ENCODE results near the gene NELL1.

The NELL1 gene

DNA sequence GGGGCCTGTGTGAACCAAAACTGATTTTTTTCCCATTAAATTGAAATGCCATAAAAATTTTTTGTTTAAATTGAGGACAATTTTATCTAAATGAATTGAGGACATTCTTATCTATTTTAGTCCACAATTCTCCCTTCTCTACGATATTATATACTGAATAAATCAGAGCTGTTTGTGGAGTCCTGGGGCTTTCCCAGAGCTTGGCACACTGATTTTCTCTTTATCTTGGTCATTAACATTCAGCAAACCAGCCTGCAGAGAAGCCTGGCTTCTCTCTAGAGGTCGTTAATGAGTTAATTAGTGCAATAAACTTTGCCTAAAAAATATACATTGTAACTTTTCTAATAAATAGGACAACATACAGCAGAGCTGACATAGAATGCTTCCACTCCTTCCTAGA is 615.7 kb downstream of the NELL1 start:
- Histone ChIP-seq H3K9me3 (ENCODE audit: low read length) (no peaks in the 10 kb centered on the region), H3K27ac (ENCODE audit: low read depth, low read length) (no peak overlapping the region), H3K9ac (ENCODE audit: low read length) (no peak overlapping the region), H3K4me3 (ENCODE audit: low read depth in 1 of 2, low read length in 2 of 2) (no peak overlapping the region), H3K36me3 (ENCODE audit: insufficient read depth, low read length) (no peaks in the 10 kb centered on the region), H3K27me3 (ENCODE audit: control insufficient read depth in 1 of 2, insufficient read depth in 2 of 2, low read length in 2 of 2) (no peaks in the 10 kb centered on the region), H3K4me1 (ENCODE audit: insufficient read depth, low read length) (no peaks in the 10 kb centered on the region)

GRCh38 chr11:21289686-21290085 is 620.3 kb downstream of the NELL1 start:
- Histone ChIP-seq H3K4me1 (ENCODE audit: insufficient read depth, low read length) (no peaks in the 10 kb centered on the region), H3K9ac (ENCODE audit: low read length) (no peak overlapping the region), H3K9me3 (ENCODE audit: low read length) (no peaks in the 10 kb centered on the region), H3K27me3 (ENCODE audit: control insufficient read depth in 1 of 2, insufficient read depth in 2 of 2, low read length in 2 of 2) (no peaks in the 10 kb centered on the region), H3K4me3 (ENCODE audit: low read depth in 1 of 2, low read length in 2 of 2) (no peak overlapping the region), H3K36me3 (ENCODE audit: insufficient read depth, low read length) (no peaks in the 10 kb centered on the region), H3K27ac (ENCODE audit: low read depth, low read length) (no peak overlapping the region)

DNA sequence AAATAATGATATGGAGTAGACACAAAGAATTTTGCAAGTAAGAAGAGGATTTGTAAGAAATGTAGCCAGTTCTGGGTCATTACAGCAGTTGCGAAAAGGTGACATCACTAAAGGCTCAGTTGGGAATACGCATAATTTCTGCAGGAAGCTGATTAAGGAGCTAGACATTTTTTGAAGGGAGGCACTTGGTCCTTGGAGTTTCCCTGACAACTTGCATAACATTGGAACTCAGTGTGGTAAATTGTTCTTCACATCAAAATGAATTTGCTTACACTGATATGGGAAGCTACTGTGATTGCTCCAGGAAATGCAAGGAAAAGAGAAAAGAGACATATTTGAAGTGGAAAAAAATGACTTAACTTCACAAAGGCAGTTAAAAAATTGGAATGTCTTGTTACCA is 626.1 kb downstream of the NELL1 start:
- no peaks in the 10 kb centered on the region for H3K27me3 ChIP-seq (ENCODE audit: control insufficient read depth in 1 of 2, insufficient read depth in 2 of 2, low read length in 2 of 2)
- no peak overlapping the region for H3K4me3 ChIP-seq (ENCODE audit: low read depth in 1 of 2, low read length in 2 of 2)
- no peak overlapping the region for H3K9ac ChIP-seq (ENCODE audit: low read length)
- no peaks in the 10 kb centered on the region for H3K36me3 ChIP-seq (ENCODE audit: insufficient read depth, low read length)
- no peaks in the 10 kb centered on the region for H3K4me1 ChIP-seq (ENCODE audit: insufficient read depth, low read length)
- H3K27ac ChIP-seq (ENCODE audit: low read depth, low read length) = no peak overlapping the region
- no peaks in the 10 kb centered on the region for H3K9me3 ChIP-seq (ENCODE audit: low read length)

- Histone ChIP-seq H3K9me3 (ENCODE audit: low read length) (no peaks in the 10 kb centered on the region), H3K4me1 (ENCODE audit: insufficient read depth, low read length) (no peaks in the 10 kb centered on the region), H3K36me3 (ENCODE audit: insufficient read depth, low read length) (no peaks in the 10 kb centered on the region), H3K27ac (ENCODE audit: low read depth, low read length) (no peak overlapping the region), H3K4me3 (ENCODE audit: low read depth in 1 of 2, low read length in 2 of 2) (no peak overlapping the region), H3K27me3 (ENCODE audit: control insufficient read depth in 1 of 2, insufficient read depth in 2 of 2, low read length in 2 of 2) (no peaks in the 10 kb centered on the region), H3K9ac (ENCODE audit: low read length) (no peak overlapping the region)
Measured at GRCh38 chr11:21301981-21302380, 632.6 kb downstream of the NELL1 start.

DNA sequence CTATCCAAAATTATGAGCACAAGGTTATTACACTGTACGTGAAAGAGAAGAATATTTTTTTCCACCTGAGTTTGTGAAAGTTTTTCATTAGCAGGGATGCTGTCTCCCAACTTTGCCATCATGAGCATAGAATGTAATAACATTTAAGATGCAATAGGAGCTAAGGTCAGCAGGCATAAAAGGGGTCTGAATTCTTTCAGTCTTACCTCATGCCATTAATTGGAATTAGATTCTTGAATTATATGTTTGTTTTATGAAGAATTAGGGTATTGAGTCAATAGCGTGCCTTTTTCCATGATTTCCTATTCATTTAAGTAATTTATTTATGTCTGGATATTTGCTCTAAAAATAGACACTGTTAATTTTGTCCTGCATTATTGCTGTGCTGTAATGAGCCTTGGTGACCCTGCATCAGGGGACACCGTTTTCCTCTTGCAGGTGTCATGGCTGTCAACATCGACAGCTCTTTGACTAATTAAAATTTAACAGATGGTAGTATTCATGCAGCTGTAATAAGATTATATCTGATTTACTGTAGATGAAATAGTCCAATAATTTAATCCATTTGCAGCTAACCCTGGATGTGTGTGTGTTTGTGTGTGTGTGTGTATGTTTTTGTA is 637.5 kb downstream of the NELL1 start:
- H3K4me1 ChIP-seq (ENCODE audit: insufficient read depth, low read length) = no peaks in the 10 kb centered on the region
- no peaks in the 10 kb centered on the region for H3K9me3 ChIP-seq (ENCODE audit: low read length)
- no peaks in the 10 kb centered on the region for H3K36me3 ChIP-seq (ENCODE audit: insufficient read depth, low read length)
- H3K9ac ChIP-seq (ENCODE audit: low read length) = no peak overlapping the region
- no peaks in the 10 kb centered on the region for H3K27me3 ChIP-seq (ENCODE audit: control insufficient read depth in 1 of 2, insufficient read depth in 2 of 2, low read length in 2 of 2)
- H3K27ac ChIP-seq (ENCODE audit: low read depth, low read length) = no peak overlapping the region
- H3K4me3 ChIP-seq (ENCODE audit: low read depth in 1 of 2, low read length in 2 of 2) = no peak overlapping the region

DNA sequence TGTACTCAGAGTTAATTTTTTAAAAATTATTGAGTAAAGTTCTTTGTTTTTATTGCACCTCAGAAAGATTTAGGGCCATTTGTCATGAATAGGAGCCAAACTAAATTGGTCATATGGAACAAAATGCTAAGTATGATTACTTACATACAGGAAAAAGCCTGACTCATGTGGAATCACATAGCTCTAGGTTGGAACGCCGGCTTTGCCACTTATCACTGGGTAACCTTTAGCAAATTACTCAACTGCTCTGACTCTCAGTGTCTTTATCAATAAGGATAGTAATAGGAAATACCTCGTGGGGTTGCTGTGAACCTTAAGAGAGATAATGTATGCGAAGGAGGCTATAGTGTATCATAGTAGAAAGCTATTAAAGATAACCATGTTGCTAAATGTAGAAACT is 638.5 kb downstream of the NELL1 start:
- Histone ChIP-seq H3K9ac (ENCODE audit: low read length) (no peak overlapping the region), H3K27me3 (ENCODE audit: control insufficient read depth in 1 of 2, insufficient read depth in 2 of 2, low read length in 2 of 2) (no peaks in the 10 kb centered on the region), H3K27ac (ENCODE audit: low read depth, low read length) (no peak overlapping the region), H3K4me1 (ENCODE audit: insufficient read depth, low read length) (no peaks in the 10 kb centered on the region), H3K36me3 (ENCODE audit: insufficient read depth, low read length) (no peaks in the 10 kb centered on the region), H3K4me3 (ENCODE audit: low read depth in 1 of 2, low read length in 2 of 2) (no peak overlapping the region), H3K9me3 (ENCODE audit: low read length) (no peaks in the 10 kb centered on the region)

DNA sequence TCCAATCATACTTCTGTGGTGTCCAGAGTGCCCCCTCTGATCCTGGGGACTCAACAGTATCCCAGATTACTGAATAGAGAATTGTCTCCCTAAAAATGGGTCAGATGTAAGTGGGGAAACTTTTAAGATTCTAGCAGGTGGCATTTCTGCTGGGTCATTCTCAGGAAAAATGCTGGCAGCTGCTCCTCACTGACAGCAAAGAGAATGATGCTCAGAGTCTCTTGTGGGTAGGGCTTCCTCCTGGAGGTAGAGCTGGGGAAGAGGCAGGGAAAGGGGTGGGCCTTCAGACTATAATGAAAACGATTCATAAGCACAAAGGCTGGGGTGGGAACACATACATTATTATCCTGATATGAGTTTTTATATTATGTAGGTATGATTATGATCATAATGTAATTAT is 647.2 kb downstream of the NELL1 start:
- H3K4me3 ChIP-seq (ENCODE audit: low read depth in 1 of 2, low read length in 2 of 2) = no peak overlapping the region

DNA sequence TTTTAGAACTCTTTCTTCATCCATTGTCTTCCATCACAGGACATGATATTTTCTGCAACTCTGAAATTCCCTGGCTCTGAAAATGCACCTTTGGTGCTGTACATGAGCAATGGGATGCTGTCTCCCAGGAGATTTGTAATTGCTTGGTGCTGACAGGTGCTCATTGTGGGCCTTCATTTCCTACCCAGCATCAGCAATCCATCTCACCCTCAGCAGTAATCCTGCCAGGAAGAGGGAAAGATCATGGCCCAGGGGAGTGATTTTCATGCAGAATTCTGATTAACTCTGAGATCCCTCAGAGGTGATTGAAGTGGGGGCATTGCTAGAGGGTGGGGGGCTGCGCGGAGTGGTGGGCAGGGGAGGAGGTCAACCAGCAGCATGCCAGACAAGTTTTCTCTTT is 651.7 kb downstream of the NELL1 start:
- no peak overlapping the region for H3K9ac ChIP-seq (ENCODE audit: low read length)
- H3K27ac ChIP-seq (ENCODE audit: low read depth, low read length) = no peak overlapping the region
- no peaks in the 10 kb centered on the region for H3K4me1 ChIP-seq (ENCODE audit: insufficient read depth, low read length)
- no peaks in the 10 kb centered on the region for H3K36me3 ChIP-seq (ENCODE audit: insufficient read depth, low read length)
- H3K9me3 ChIP-seq (ENCODE audit: low read length) = no peaks in the 10 kb centered on the region
- no peaks in the 10 kb centered on the region for H3K27me3 ChIP-seq (ENCODE audit: control insufficient read depth in 1 of 2, insufficient read depth in 2 of 2, low read length in 2 of 2)
- H3K4me3 ChIP-seq (ENCODE audit: low read depth in 1 of 2, low read length in 2 of 2) = no peak overlapping the region

More for the DNA sequence above, 647.2 kb downstream of the NELL1 start:
- Histone ChIP-seq H3K27ac (ENCODE audit: low read depth, low read length) (no peak overlapping the region), H3K9ac (ENCODE audit: low read length) (no peak overlapping the region), H3K36me3 (ENCODE audit: insufficient read depth, low read length) (no peaks in the 10 kb centered on the region), H3K4me1 (ENCODE audit: insufficient read depth, low read length) (no peaks in the 10 kb centered on the region), H3K27me3 (ENCODE audit: control insufficient read depth in 1 of 2, insufficient read depth in 2 of 2, low read length in 2 of 2) (no peaks in the 10 kb centered on the region), H3K9me3 (ENCODE audit: low read length) (no peaks in the 10 kb centered on the region)

DNA sequence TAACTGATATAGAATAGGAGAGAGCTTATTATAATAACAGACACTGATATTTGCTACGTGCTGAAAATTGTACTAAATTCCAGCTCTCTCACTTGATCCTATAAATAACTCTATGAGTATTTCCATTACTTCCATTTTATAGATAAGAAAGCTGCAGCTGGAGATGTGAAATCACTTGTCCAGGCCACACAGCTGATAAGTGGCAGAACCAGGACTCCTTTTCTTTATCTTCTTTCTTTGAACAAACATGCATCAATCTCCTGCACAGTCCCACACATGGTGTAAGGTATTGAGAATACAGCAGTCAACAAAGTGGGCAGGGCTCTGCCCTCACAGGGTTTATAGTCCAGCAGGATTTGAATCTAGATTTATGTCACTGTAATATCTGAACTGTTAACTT is 652.1 kb downstream of the NELL1 start:
- no peaks in the 10 kb centered on the region for H3K27me3 ChIP-seq (ENCODE audit: control insufficient read depth in 1 of 2, insufficient read depth in 2 of 2, low read length in 2 of 2)
- H3K4me3 ChIP-seq (ENCODE audit: low read depth in 1 of 2, low read length in 2 of 2) = no peak overlapping the region
- no peak overlapping the region for H3K27ac ChIP-seq (ENCODE audit: low read depth, low read length)
- no peaks in the 10 kb centered on the region for H3K9me3 ChIP-seq (ENCODE audit: low read length)
- H3K9ac ChIP-seq (ENCODE audit: low read length) = no peak overlapping the region
- no peaks in the 10 kb centered on the region for H3K4me1 ChIP-seq (ENCODE audit: insufficient read depth, low read length)
- H3K36me3 ChIP-seq (ENCODE audit: insufficient read depth, low read length) = no peaks in the 10 kb centered on the region

DNA sequence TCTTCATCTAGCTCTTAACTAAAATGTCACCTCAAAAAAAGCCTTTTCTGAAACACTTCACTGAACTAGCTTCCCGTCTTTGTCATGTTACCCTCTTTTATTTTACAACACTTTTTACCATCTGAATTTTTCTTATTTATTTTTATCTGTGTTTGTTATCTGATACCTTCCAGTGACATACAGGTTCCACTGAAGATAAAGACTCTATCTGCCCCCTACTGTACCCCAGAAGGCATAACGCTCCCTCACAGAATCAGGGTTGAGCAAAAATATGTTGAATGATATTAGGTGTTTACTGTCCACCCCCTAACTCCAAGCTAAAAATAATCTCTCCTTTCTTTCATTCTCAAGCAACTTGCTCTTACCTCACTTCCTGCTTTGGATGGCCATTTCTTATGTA is 654.2 kb downstream of the NELL1 start:
- Histone ChIP-seq H3K27ac (ENCODE audit: low read depth, low read length) (no peak overlapping the region), H3K27me3 (ENCODE audit: control insufficient read depth in 1 of 2, insufficient read depth in 2 of 2, low read length in 2 of 2) (no peaks in the 10 kb centered on the region), H3K9ac (ENCODE audit: low read length) (no peak overlapping the region), H3K36me3 (ENCODE audit: insufficient read depth, low read length) (no peaks in the 10 kb centered on the region), H3K4me3 (ENCODE audit: low read depth in 1 of 2, low read length in 2 of 2) (no peak overlapping the region), H3K9me3 (ENCODE audit: low read length) (no peaks in the 10 kb centered on the region), H3K4me1 (ENCODE audit: insufficient read depth, low read length) (no peaks in the 10 kb centered on the region)

DNA sequence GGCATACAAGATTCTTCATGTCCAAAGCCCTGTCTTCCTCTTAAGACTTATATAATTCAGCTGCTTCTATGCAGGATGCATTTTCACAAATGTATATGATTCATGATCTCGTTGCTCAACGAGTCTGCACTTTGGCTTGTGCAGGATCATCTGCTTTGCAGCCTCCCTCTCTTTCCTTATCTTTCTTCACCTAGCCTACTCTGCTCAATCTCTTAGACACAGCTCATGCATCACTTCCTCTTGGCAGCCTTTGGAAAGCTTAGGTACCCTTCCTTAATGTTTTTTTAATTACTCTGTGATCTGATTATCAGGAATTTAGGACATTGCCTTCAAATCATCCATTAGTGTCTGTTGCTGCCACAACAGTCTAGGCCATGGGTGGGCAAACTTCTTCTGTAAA is 673.8 kb downstream of the NELL1 start:
- H3K4me3 ChIP-seq (ENCODE audit: low read depth in 1 of 2, low read length in 2 of 2) = no peak overlapping the region
- no peaks in the 10 kb centered on the region for H3K4me1 ChIP-seq (ENCODE audit: insufficient read depth, low read length)

GRCh38 chr11:21346361-21346760 is 677.0 kb downstream of the NELL1 start:
- no peaks in the 10 kb centered on the region for H3K9me3 ChIP-seq (ENCODE audit: low read length)

More for the DNA sequence above, 673.8 kb downstream of the NELL1 start:
- no peaks in the 10 kb centered on the region for H3K36me3 ChIP-seq (ENCODE audit: insufficient read depth, low read length)
- H3K27me3 ChIP-seq (ENCODE audit: control insufficient read depth in 1 of 2, insufficient read depth in 2 of 2, low read length in 2 of 2) = no peaks in the 10 kb centered on the region
- no peak overlapping the region for H3K9ac ChIP-seq (ENCODE audit: low read length)
- no peaks in the 10 kb centered on the region for H3K9me3 ChIP-seq (ENCODE audit: low read length)
- no peak overlapping the region for H3K27ac ChIP-seq (ENCODE audit: low read depth, low read length)

More at GRCh38 chr11:21346361-21346760, 677.0 kb downstream of the NELL1 start:
- Histone ChIP-seq H3K4me1 (ENCODE audit: insufficient read depth, low read length) (no peaks in the 10 kb centered on the region), H3K9ac (ENCODE audit: low read length) (no peak overlapping the region), H3K4me3 (ENCODE audit: low read depth in 1 of 2, low read length in 2 of 2) (no peak overlapping the region), H3K36me3 (ENCODE audit: insufficient read depth, low read length) (no peaks in the 10 kb centered on the region), H3K27ac (ENCODE audit: low read depth, low read length) (no peak overlapping the region), H3K27me3 (ENCODE audit: control insufficient read depth in 1 of 2, insufficient read depth in 2 of 2, low read length in 2 of 2) (no peaks in the 10 kb centered on the region)

Measured in muscle layer of colon (tissue), 2 donors.